ENCODE results near the gene SF1. TPM values are rescaled to one million over a fixed set of nuclear protein-coding genes. Genes with fewer than 3 reads are reported as not detected.

SF1 gene
- total RNA-seq: 529 to 536 TPM (median 533 TPM) in 3 replicates

GRCh38 chr11:64778473-64779298 is at the start of gene SF1:
Gene SF1 (minus strand): TSS chr11:64778542. CDS start chr11:64778392, 150 bp downstream.
- no peaks in the 10 kb centered on the region for H3K27me3 Mint-ChIP-seq (ENCODE audit: low read depth)
- H3K9me3 Mint-ChIP-seq: no peaks in the 10 kb centered on the region
- no peak for TF ChIP-seq CTCF (IDR thresholded peaks at IDR 0.05; ENCODE audit: unreplicated experiment)
- DNase-seq (ENCODE audit: low spot score in 2 of 2, unreplicated experiment in 2 of 2): peak; percentile 98
- H3K4me1 Mint-ChIP-seq: peaks cover 29% of the 10 kb centered on the region
- peak within 1 kb of the TSS; percentile 85 for H3K4me3 Mint-ChIP-seq
- H3K27ac Mint-ChIP-seq: peak within 1 kb of the TSS; percentile 99
- peaks cover 25% of the 10 kb centered on the region for H3K36me3 Mint-ChIP-seq

- H3K9me3 Mint-ChIP-seq: no peaks in the 10 kb centered on the region
- no peak overlapping the region for H3K27ac Mint-ChIP-seq
- no peaks in the 10 kb centered on the region for H3K4me1 Mint-ChIP-seq
- no peak for TF ChIP-seq CTCF (IDR thresholded peaks at IDR 0.05; ENCODE audit: unreplicated experiment)
- H3K4me3 Mint-ChIP-seq: no peak overlapping the region
- no peak for DNase-seq (ENCODE audit: low spot score in 2 of 2, unreplicated experiment in 2 of 2)
- peaks cover 22% of the 10 kb centered on the region for H3K36me3 Mint-ChIP-seq
- H3K27me3 Mint-ChIP-seq (ENCODE audit: low read depth): no peaks in the 10 kb centered on the region
These were observed 49.1 kb upstream of the SF1 start for GRCh38 chr11:64827451-64827839.

- Mint-ChIP-seq H3K4me1 (no peaks in the 10 kb centered on the region), H3K27me3 (ENCODE audit: low read depth) (no peaks in the 10 kb centered on the region), H3K36me3 (peaks cover 22% of the 10 kb centered on the region), H3K9me3 (no peaks in the 10 kb centered on the region), H3K27ac (no peak overlapping the region), H3K4me3 (no peak overlapping the region)
- TF ChIP-seq CTCF (IDR thresholded peaks at IDR 0.05; ENCODE audit: unreplicated experiment): no peak
- DNase-seq (ENCODE audit: low spot score in 2 of 2, unreplicated experiment in 2 of 2): no peak
These were observed 48.5 kb upstream of the SF1 start for GRCh38 chr11:64826578-64827450.

GRCh38 chr11:64826062-64826461 is 47.7 kb upstream of the SF1 start:
- H3K4me1 Mint-ChIP-seq: no peaks in the 10 kb centered on the region
- no peak overlapping the region for H3K4me3 Mint-ChIP-seq
- H3K27ac Mint-ChIP-seq: no peak overlapping the region
- no peak for DNase-seq (ENCODE audit: low spot score in 2 of 2, unreplicated experiment in 2 of 2)
- H3K27me3 Mint-ChIP-seq (ENCODE audit: low read depth): no peaks in the 10 kb centered on the region
- TF ChIP-seq CTCF (IDR thresholded peaks at IDR 0.05; ENCODE audit: unreplicated experiment): no peak
- no peaks in the 10 kb centered on the region for H3K9me3 Mint-ChIP-seq
- peaks cover 22% of the 10 kb centered on the region for H3K36me3 Mint-ChIP-seq

- no peak for DNase-seq (ENCODE audit: low spot score in 2 of 2, unreplicated experiment in 2 of 2)
- H3K27me3 Mint-ChIP-seq (ENCODE audit: low read depth): no peaks in the 10 kb centered on the region
- H3K9me3 Mint-ChIP-seq: no peaks in the 10 kb centered on the region
- H3K4me1 Mint-ChIP-seq: no peaks in the 10 kb centered on the region
- no peak overlapping the region for H3K4me3 Mint-ChIP-seq
- peaks cover 22% of the 10 kb centered on the region for H3K36me3 Mint-ChIP-seq
- no peak for TF ChIP-seq CTCF (IDR thresholded peaks at IDR 0.05; ENCODE audit: unreplicated experiment)
- no peak overlapping the region for H3K27ac Mint-ChIP-seq
These were observed 45.3 kb upstream of the SF1 start for GRCh38 chr11:64823568-64824119.
